ENCODE data around the gene LY6G6F. TPM values are rescaled to one million over a fixed set of nuclear protein-coding genes. Genes with fewer than 3 reads are reported as not detected.

The LY6G6F gene
- total and polyA plus RNA-seq, 2 of the 13 experiments (the other 11 are each of a cell fraction or from before 2014, with no cell fraction given) = not detected

DNA sequence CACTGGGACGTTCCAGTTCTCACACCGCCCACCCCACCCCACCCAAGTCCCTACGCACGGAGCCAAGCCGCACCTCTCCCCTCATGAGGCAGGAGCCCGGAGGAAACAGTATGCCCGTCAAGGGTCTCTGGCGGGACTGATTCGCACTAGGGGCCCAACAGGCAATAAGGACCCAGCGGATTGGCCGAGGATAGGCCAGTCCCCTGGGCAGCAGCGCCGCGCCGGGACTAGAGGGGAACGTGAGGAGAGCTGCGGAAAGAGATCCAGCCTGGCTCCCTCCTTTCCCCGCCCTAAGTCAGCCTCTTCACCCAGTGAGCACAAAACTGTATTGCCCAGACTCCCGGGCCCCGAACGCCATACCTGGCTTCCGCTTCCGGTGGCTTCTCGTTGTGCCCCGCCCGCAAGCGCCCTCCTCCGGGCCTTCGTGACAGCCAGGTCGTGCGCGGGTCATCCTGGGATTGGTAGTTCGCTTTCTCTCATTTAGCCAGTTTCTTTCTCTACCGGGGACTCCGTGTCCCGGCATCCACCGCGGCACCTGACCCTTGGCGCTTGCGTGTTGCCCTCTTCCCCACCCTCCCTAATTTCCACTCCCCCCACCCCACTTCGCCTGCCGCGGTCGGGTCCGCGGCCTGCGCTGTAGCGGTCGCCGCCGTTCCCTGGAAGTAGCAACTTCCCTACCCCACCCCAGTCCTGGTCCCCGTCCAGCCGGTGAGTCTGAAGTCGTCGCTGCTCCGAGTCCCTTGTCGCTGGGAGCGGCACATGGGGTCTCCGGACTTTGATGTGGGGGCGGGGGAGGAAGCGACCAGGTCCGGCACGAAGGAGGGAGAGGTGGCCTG, 40.9 kb upstream of the LY6G6F start, which contains the start of gene CSNK2B (continued):
- 0 out of 2 replicates have a peak, but pooled peaks have one; percentile 14 for TF ChIP-seq ZXDC (CRISPR knock-in tag; IDR thresholded peaks at IDR 0.05)
- peak; percentile 16; the same call in 1 of the 2 replicates for TF ChIP-seq SIN3B (IDR thresholded peaks at IDR 0.05; ENCODE audit: low read length)
- TF ChIP-seq ZBTB20 (CRISPR knock-in tag; IDR thresholded peaks at IDR 0.05; ENCODE audit: borderline replicate concordance, low read depth) = peak; percentile 45
- TF ChIP-seq KLF16 (CRISPR knock-in tag; IDR thresholded peaks at IDR 0.05) = peak; percentile 30; a peak in 1 of 4 replicates
- peak; percentile 5; the same call in 1 of the 2 replicates for TF ChIP-seq ZNF784 (CRISPR knock-in tag; IDR thresholded peaks at IDR 0.05; ENCODE audit: borderline replicate concordance)
- TF ChIP-seq MED1 (CRISPR knock-in tag; IDR thresholded peaks at IDR 0.05) = peak; percentile 73
- no peak for TF ChIP-seq NFE2 (CRISPR knock-in tag; IDR thresholded peaks at IDR 0.05)
- TF ChIP-seq ZNF543 (CRISPR knock-in tag; IDR thresholded peaks at IDR 0.05) = no peak; the same call in 1 of the 2 replicates
- TF ChIP-seq, protein P1, sequence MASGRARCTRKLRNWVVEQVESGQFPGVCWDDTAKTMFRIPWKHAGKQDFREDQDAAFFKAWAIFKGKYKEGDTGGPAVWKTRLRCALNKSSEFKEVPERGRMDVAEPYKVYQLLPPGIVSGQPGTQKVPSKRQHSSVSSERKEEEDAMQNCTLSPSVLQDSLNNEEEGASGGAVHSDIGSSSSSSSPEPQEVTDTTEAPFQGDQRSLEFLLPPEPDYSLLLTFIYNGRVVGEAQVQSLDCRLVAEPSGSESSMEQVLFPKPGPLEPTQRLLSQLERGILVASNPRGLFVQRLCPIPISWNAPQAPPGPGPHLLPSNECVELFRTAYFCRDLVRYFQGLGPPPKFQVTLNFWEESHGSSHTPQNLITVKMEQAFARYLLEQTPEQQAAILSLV (CRISPR knock-in tag; IDR thresholded peaks at IDR 0.05; ENCODE audit: borderline replicate concordance) = peak; percentile 19; the same call in 1 of the 2 replicates
- TF ChIP-seq ZNF552 (CRISPR knock-in tag; IDR thresholded peaks at IDR 0.05; ENCODE audit: borderline replicate concordance) = no peak
- TF ChIP-seq MED13 (CRISPR knock-in tag; IDR thresholded peaks at IDR 0.05) = no peak; the same call in 1 of the 2 replicates
- TF ChIP-seq ZNF225 (CRISPR knock-in tag; IDR thresholded peaks at IDR 0.05) = no peak; the same call in 1 of the 2 replicates
- TF ChIP-seq ZSCAN12 (CRISPR knock-in tag; IDR thresholded peaks at IDR 0.05) = peak; percentile 85; the same call in 1 of the 2 replicates
- TF ChIP-seq ZNF670 (CRISPR knock-in tag; IDR thresholded peaks at IDR 0.05; ENCODE audit: borderline replicate concordance) = no peak
- no peak for TF ChIP-seq ZSCAN22 (CRISPR knock-in tag; IDR thresholded peaks at IDR 0.05)
- TF ChIP-seq MBNL3 (CRISPR knock-in tag; conservative IDR thresholded peaks at IDR 0.05) = no peak
- peak; percentile 67 for TF ChIP-seq ZNF709 (CRISPR knock-in tag; IDR thresholded peaks at IDR 0.05)
- TF ChIP-seq ZFP82 (CRISPR knock-in tag; IDR thresholded peaks at IDR 0.05; ENCODE audit: borderline replicate concordance) = no peak
- no peak for TF ChIP-seq ZNF878 (CRISPR knock-in tag; IDR thresholded peaks at IDR 0.05)
- TF ChIP-seq POLR2G (IDR thresholded peaks at IDR 0.05; ENCODE audit: low read depth, low read length) = peak; percentile 91
- TF ChIP-seq CEBPB (IDR thresholded peaks at IDR 0.05; ENCODE audit: borderline replicate concordance, low read depth, low read length) = no peak
